C4-2B (cell line): ENCODE data around the gene SPATA31C2.
"Not testable (repeated sequence)": the region's sequence is repeated elsewhere in the genome, so short reads cannot be mapped to it uniquely, and the experiment has no call there.

ENCODE experiments used
- H3K27ac ChIP-seq: fragments of 450-650 bp; 2 replicates; pipeline ENCODE4 v1.5.1; 2017
- CTCF ChIP-seq: fragments of 450-650 bp; conservative IDR thresholded peaks from 2 replicates; pipeline ENCODE4 v1.5.1; 2017; ENCODE audit warnings: mild to moderate bottlenecking
- ZFX ChIP-seq: fragments of 450-650 bp; IDR thresholded peaks from 2 replicates; pipeline ENCODE4 v1.6.1; 2017

SPATA31C2 gene

GRCh38 chr9:88164850-88165249 lies 26.6 kb upstream of the SPATA31C2 start:
- TF ChIP-seq ZFX (no peak), CTCF (no peak)
- no peak overlapping the region for H3K27ac ChIP-seq

DNA sequence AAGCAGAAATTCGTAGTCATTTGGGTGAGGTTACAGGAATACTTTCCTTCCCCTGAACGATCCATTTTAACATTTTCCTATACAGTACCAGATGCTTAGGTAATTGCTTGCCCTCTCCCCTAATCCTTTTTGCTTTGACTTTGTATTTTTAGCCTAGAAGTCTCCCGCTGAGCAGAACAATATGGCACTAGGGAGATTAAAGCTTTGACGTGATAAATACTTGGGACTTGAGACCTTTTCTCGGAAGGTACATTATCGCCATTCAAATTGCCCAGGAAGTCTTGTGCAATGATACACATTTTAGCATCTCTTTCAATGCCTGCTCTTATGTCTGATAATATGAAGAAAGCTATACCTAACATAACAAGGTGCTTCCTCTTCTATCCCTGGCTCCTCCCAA lies 22.9 kb upstream of the SPATA31C2 start:
- no peak for TF ChIP-seq CTCF
- TF ChIP-seq ZFX = no peak
- no peak overlapping the region for H3K27ac ChIP-seq

DNA sequence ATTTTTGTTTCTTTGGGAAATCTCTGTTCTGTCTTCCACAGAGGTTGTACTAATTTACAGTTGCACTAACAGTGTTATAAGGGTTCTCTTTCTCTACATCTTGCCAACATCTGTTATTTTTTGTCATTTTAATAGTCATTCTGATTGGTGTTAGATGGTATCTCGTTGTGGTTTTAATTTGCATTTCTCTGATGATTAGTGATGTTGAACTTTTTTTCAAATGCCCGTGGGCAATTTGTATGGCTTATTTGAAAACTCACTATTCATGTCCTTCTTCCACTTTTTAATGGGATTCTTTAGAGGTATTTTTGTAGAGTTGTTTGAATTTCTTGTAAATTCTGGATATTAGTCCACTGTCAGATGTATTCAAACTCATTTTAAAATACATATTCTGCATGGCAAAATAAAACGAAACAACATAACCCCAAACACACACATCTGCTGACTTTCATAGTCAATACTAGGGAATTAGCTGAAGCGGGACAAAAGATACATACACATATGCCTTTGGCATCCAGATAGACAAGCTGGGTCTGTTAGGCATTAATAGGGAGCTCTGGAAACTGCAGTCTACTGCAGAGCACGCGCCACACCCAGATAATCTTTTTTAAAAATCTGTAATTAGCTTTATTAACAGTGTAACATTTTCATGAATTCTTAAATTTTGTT lies 5.8 kb upstream of the SPATA31C2 start:
- no peak overlapping the region for H3K27ac ChIP-seq
- TF ChIP-seq ZFX = no peak
- no peak for TF ChIP-seq CTCF

DNA sequence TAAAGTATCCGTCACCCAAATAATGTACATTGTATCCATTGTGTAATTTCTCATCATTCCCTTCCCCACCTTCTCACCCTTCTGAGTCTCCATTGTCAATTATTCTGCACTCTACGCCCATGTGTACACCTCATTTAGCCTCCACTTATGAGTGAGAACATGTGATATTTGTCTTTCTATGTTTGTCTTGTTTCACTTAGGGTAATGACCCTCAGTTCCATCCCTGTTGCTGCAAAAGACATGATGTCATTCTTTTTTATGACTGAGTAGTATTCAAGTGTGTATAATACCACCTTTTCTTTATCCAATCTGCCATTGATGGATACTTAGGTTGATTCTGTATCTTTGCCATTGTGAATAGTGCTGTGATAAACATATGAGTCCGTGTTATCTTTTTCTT lies 4.9 kb upstream of the SPATA31C2 start:
- TF ChIP-seq CTCF (no peak), ZFX (no peak)
- H3K27ac ChIP-seq = no peak overlapping the region

DNA sequence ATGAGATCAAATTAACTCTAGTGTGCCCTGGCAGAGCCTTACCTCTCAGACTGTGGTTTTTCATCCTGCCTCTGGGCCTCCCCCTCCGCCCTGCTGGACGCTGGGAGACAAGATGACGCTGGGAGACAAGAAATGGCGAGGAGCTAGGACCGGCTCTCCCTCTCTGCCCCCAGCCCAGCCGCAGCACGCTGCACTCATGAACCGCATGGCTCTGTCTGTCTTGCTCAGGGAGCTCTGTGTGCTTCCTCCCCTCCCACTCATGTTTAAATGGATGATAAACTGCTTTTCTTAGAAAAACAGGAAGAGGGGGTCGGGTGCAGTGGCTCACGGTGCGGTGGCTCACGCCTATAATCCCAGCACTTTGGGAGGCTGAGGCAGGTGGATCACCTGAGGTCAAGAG lies 4.7 kb downstream of the SPATA31C2 start:
- H3K27ac ChIP-seq = not testable (repeated sequence)

GRCh38 chr9:88129556-88129955 lies 8.7 kb downstream of the SPATA31C2 start:
- H3K27ac ChIP-seq = not testable (repeated sequence)

- not testable (repeated sequence) for H3K27ac ChIP-seq
Observed at GRCh38 chr9:88127700-88128300, 10.5 kb downstream of the SPATA31C2 start.

DNA sequence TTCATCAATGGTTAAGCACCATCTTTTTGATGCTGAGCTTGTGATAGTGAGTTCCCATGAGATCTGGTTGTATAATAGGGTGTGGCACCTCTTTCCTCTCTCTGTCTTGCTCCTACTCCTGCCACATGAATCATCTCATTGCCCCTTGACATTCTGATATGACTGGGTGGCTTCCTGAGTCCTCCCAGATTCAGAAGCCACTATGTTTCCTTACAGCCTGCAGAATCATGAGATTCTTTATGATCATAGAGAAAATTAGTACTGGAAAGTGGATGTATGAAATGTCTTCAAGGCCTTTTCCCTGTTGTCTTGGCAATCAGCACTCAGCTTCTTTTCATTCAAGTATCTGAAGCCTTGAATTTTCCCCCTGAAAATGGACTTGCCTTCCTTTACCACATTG lies 14.9 kb downstream of the SPATA31C2 start:
- not testable (repeated sequence) for H3K27ac ChIP-seq

GRCh38 chr9:88118121-88118520 lies 20.2 kb downstream of the SPATA31C2 start:
- H3K27ac ChIP-seq = not testable (repeated sequence)

DNA sequence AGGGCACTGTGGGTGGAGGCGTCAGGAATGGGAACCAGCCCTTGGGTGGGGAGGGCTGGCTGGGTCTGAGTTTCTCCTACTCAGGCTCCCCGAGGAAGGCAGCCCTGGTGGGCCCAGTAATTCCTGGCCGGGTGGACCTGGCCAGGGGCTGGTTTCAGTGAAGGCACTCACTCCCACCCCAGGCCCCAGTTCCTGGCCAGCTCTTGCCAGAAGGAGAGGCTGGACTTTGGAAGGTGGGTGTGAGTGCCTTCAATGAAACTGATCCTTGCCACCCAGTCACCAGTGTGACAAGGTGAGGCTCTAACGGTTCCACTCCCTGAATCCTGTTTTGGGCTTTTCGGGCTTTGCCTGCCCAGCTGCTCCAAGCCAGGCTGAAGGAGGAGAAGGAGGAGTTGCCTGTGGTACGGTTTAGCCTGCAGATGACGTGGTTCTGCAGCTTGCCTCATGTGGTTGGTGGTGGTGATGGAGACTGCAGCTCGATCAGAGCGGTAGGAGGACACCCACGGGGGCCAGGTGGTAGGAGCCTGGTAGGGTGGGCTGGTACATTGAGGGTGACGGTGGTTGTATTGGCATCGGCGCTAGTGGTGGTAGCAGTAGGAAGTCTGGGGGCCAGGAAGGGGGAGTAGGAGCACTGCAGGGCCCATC lies 23.2 kb downstream of the SPATA31C2 start:
- not testable (repeated sequence) for H3K27ac ChIP-seq

- not testable (repeated sequence) for H3K27ac ChIP-seq
Observed at GRCh38 chr9:88114283-88114967, 23.9 kb downstream of the SPATA31C2 start.

- not testable (repeated sequence) for H3K27ac ChIP-seq
Observed at GRCh38 chr9:88113156-88114130, 24.8 kb downstream of the SPATA31C2 start.
